ENCODE results near the gene MTHFD1L.

DNA sequence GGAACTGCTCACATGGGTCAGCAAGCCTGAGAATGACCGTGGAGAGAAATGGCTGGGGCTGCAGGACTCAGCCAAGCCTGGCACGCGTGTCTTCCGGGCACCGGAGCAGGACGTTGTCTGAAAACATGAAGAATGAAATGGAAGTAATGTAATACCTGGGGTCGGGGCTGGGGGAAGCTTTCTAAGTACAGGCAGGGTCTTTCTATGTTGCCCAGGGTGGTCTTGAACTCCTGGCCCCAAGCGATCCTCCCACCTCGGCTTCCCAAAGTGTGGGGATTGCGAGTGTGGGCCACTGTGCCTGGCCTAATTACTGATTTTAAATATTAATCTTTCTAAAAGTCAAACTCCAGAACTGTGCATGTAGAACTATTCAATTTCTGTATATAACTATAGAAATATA, 218.8 kb downstream of the MTHFD1L start:
- no peak for TF ChIP-seq POLR2A (IDR thresholded peaks at IDR 0.05)
- TF ChIP-seq, protein P1, sequence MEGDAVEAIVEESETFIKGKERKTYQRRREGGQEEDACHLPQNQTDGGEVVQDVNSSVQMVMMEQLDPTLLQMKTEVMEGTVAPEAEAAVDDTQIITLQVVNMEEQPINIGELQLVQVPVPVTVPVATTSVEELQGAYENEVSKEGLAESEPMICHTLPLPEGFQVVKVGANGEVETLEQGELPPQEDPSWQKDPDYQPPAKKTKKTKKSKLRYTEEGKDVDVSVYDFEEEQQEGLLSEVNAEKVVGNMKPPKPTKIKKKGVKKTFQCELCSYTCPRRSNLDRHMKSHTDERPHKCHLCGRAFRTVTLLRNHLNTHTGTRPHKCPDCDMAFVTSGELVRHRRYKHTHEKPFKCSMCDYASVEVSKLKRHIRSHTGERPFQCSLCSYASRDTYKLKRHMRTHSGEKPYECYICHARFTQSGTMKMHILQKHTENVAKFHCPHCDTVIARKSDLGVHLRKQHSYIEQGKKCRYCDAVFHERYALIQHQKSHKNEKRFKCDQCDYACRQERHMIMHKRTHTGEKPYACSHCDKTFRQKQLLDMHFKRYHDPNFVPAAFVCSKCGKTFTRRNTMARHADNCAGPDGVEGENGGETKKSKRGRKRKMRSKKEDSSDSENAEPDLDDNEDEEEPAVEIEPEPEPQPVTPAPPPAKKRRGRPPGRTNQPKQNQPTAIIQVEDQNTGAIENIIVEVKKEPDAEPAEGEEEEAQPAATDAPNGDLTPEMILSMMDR (IDR thresholded peaks at IDR 0.05), result no peak
